SU-DHL-6 (cell line): ENCODE results near the gene HELZ.

ENCODE experiments used
- H2AFZ ChIP-seq: fragments of 200-600 bp; sonication (generic); 2 replicates; pipeline ENCODE4 v1.6.1; 2014; ENCODE audit warnings: low read depth, mild to moderate bottlenecking, moderate library complexity, mixed read lengths, antibody characterized with exemption, low read length; ENCODE audit not compliant: severe bottlenecking
- H3F3A ChIP-seq: fragments of 200-600 bp; shearing (Covaris generic); 2 replicates; pipeline ENCODE4 v1.6.0; 2016; ENCODE audit warnings: antibody characterized with exemption, mild to moderate bottlenecking; ENCODE audit not compliant: insufficient read depth
- H3K27ac ChIP-seq: fragments of 200-600 bp; sonication (generic); 2 replicates; pipeline ENCODE4 v1.5.1; 2016; ENCODE audit warnings: low read depth, mild to moderate bottlenecking, low read length, moderate library complexity, mixed read lengths
- H3K27me3 ChIP-seq: fragments of 200-600 bp; sonication (generic), shearing (Covaris generic); 2 replicates; pipeline ENCODE4 v1.6.0; 2014; ENCODE audit warnings: mild to moderate bottlenecking, low read length
- H3K36me3 ChIP-seq: fragments of 200-600 bp; sonication (generic); 2 replicates; pipeline ENCODE4 v1.6.1; 2014; ENCODE audit warnings: mild to moderate bottlenecking, low read length, mixed read lengths
- H3K4me2 ChIP-seq: fragments of 300-600, 200-600 bp; shearing (Covaris generic), sonication (generic); 2 replicates; pipeline ENCODE4 v1.6.0; 2014; ENCODE audit warnings: low read length, low read depth, mild to moderate bottlenecking; ENCODE audit not compliant: poor library complexity, severe bottlenecking
- H3K4me3 ChIP-seq: fragments of 200-600 bp; sonication (generic); 2 replicates; pipeline ENCODE4 v1.5.1; 2014; ENCODE audit warnings: antibody characterized with exemption, low read length, mild to moderate bottlenecking, mixed read lengths; ENCODE audit not compliant: insufficient read depth, poor library complexity, severe bottlenecking
- H3K79me2 ChIP-seq: fragments of 200-600 bp; sonication (generic); 2 replicates; pipeline ENCODE4 v1.6.1; 2014; ENCODE audit warnings: mild to moderate bottlenecking, low read length, moderate library complexity; ENCODE audit not compliant: insufficient read depth
- H3K9ac ChIP-seq: fragments of 200-600 bp; sonication (generic); 2 replicates; pipeline ENCODE4 v1.7.0; 2014; ENCODE audit warnings: mild to moderate bottlenecking, low read length
- H3K9me2 ChIP-seq: fragments of 200-600 bp; sonication (generic); replicated peaks from 2 replicates; pipeline ENCODE4 v1.6.1; 2014; ENCODE audit warnings: low read length; ENCODE audit not compliant: insufficient read depth
- H3K9me3 ChIP-seq: fragments of 200-600 bp; sonication (generic); 2 replicates; pipeline ENCODE4 v1.6.1; 2014; ENCODE audit warnings: low read length, mixed read lengths; ENCODE audit not compliant: insufficient read depth
- H4K20me1 ChIP-seq: fragments of 200-600 bp; sonication (generic); 2 replicates; pipeline ENCODE4 v1.6.1; 2014; ENCODE audit warnings: low read depth, mild to moderate bottlenecking, antibody characterized with exemption, low read length, moderate library complexity, mixed read lengths
- CTCF ChIP-seq: fragments of 200-600 bp; sonication (generic); IDR thresholded peaks from one replicate; pipeline ENCODE4 v1.5.1; 2017; ENCODE audit warnings: antibody characterized with exemption, mild to moderate bottlenecking, low read length, moderate library complexity; ENCODE audit not compliant: insufficient read depth, poor library complexity, severe bottlenecking
- EZH2phosphoT487 ChIP-seq: fragments of 200-600 bp; sonication (generic), shearing (Covaris generic); conservative IDR thresholded peaks from 2 replicates; pipeline ENCODE4 v1.6.1; 2018; ENCODE audit warnings: mild to moderate bottlenecking, antibody characterized with exemption, low read length, moderate library complexity, mixed read lengths

Gene HELZ

GRCh38 chr17:67133161-67133560 lies 111.8 kb downstream of the HELZ start:
- Histone ChIP-seq H2AFZ (no peak overlapping the region), H3K27ac (no peak overlapping the region), H4K20me1 (no peaks in the 10 kb centered on the region), H3K4me2 (no peak overlapping the region), H3K79me2 (no peaks in the 10 kb centered on the region), H3F3A (0 out of 2 replicates have a peak, but pooled peaks cover 3% of the 10 kb centered on the region), H3K27me3 (no peaks in the 10 kb centered on the region), H3K9ac (no peak overlapping the region), H3K36me3 (peaks cover 28% of the 10 kb centered on the region), H3K4me3 (no peak overlapping the region), H3K9me3 (no peaks in the 10 kb centered on the region), H3K9me2 (no peaks in the 10 kb centered on the region)
- TF ChIP-seq EZH2phosphoT487 (no peak), CTCF (no peak)

- no peak for TF ChIP-seq CTCF
- TF ChIP-seq EZH2phosphoT487: no peak
- Histone ChIP-seq H3K4me3 (no peak overlapping the region), H3K36me3 (peaks cover 25% of the 10 kb centered on the region), H3K27me3 (no peaks in the 10 kb centered on the region), H3K9ac (no peak overlapping the region), H4K20me1 (no peaks in the 10 kb centered on the region), H3K4me2 (no peak overlapping the region), H3K27ac (no peak overlapping the region), H3K79me2 (no peaks in the 10 kb centered on the region), H3K9me2 (no peaks in the 10 kb centered on the region), H3F3A (0 out of 2 replicates have a peak, but pooled peaks cover 3% of the 10 kb centered on the region), H2AFZ (no peak overlapping the region), H3K9me3 (no peaks in the 10 kb centered on the region)
Measured at GRCh38 chr17:67132366-67132765, 112.6 kb downstream of the HELZ start.

- no peak overlapping the region for H3K27ac ChIP-seq
- no peaks in the 10 kb centered on the region for H3K27me3 ChIP-seq
- no peaks in the 10 kb centered on the region for H3K9me2 ChIP-seq
- no peaks in the 10 kb centered on the region for H3K9me3 ChIP-seq
- no peak overlapping the region for H3K4me3 ChIP-seq
- peaks cover 14% of the 10 kb centered on the region for H3K36me3 ChIP-seq
- no peak overlapping the region for H3K9ac ChIP-seq
- H3K4me2 ChIP-seq: no peak overlapping the region
- no peak for TF ChIP-seq CTCF
- TF ChIP-seq EZH2phosphoT487: no peak
- 0 out of 2 replicates have a peak, but pooled peaks cover 3% of the 10 kb centered on the region for H3F3A ChIP-seq
- no peaks in the 10 kb centered on the region for H4K20me1 ChIP-seq
- no peaks in the 10 kb centered on the region for H3K79me2 ChIP-seq
- H2AFZ ChIP-seq: no peak overlapping the region
Measured at GRCh38 chr17:67130768-67131167, 114.2 kb downstream of the HELZ start.
